BJ (cell line): Measurements from ENCODE around the gene GPR160. TPM values are rescaled to one million over a fixed set of nuclear protein-coding genes. Genes with fewer than 3 reads are reported as not detected.

ENCODE experiments used
- CTCF ChIA-PET: fragments of 350-600 bp; formaldehyde crosslinking; extraction: SDS; loops from one replicate; lab custom pipeline; 2021; ENCODE audit warnings: antibody characterized with exemption, inconsistent platforms; lab: Yijun Ruan, JAX
- POLR2A ChIA-PET: fragments of 300-600 bp; sonication (Branson Sonifier 250); formaldehyde crosslinking; extraction: SDS; loops from one replicate; lab custom pipeline; 2021; ENCODE audit warnings: antibody characterized with exemption; lab: Charles Lee
- DNase-seq: peaks from one replicate; pipeline ENCODE4 v3.0.0-alpha.2; 2011; ENCODE audit warnings: low read depth
- H3K27me3 ChIP-seq: 2 replicates; pipeline ENCODE4 v1.6.0; 2011; ENCODE audit warnings: low read length; ENCODE audit not compliant: control insufficient read depth, insufficient read depth
- H3K36me3 ChIP-seq: 2 replicates; pipeline ENCODE4 v1.5.1; 2011; ENCODE audit warnings: low read length; ENCODE audit not compliant: control insufficient read depth, insufficient read depth
- H3K4me3 ChIP-seq: 2 replicates; pipeline ENCODE4 v1.5.1; 2011; ENCODE audit warnings: low read depth, mild to moderate bottlenecking, control low read depth, low read length
- CTCF ChIP-seq: IDR thresholded peaks from 2 replicates; pipeline ENCODE4 v1.5.1; 2011; ENCODE audit warnings: low read depth, mild to moderate bottlenecking, control low read depth, inconsistent platforms, low read length, moderate library complexity; ENCODE audit not compliant: insufficient read depth
- polyA plus RNA-seq: library from polyadenylated mRNA; depleted of rRNA; stranded (reverse); fragments of >200 nt; gene quantifications from 2 replicates; pipeline ENCODE4 v1.2.3, GENCODE V29; 2011

GPR160 gene
- polyA plus RNA-seq, 1 experiment = 0.09 TPM

DNA sequence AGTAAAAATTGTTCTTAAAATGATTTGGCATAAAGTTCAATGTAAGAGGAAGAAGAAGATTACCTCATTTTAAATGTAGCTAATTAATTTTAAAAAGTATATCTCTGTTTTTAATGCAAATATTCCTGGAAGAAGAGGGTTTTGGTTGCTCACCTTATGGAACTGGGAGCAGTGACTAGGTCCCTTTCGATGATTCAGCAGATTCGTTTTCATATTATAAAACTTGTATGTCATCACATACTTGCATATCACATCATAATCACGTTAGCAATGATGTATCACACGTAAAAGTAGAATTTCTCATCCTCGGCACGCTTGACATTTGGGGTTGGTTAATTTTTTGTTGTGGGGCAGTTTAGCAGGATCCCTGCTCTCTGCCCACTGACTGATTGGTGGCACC, 47.6 kb downstream of the GPR160 start:
- H3K36me3 ChIP-seq = peaks cover 4% of the 10 kb centered on the region
- POLR2A ChIA-PET = interaction anchor here (0.8 kb wide), 1 partner anchor 13 kb away, joined by 4 read pairs; no protein-coding TSS in a partner anchor
- CTCF ChIA-PET = no interaction called here
- no peak for TF ChIP-seq CTCF
- H3K4me3 ChIP-seq = no peak overlapping the region
- DNase-seq = no peak
- H3K27me3 ChIP-seq = no peaks in the 10 kb centered on the region

DNA sequence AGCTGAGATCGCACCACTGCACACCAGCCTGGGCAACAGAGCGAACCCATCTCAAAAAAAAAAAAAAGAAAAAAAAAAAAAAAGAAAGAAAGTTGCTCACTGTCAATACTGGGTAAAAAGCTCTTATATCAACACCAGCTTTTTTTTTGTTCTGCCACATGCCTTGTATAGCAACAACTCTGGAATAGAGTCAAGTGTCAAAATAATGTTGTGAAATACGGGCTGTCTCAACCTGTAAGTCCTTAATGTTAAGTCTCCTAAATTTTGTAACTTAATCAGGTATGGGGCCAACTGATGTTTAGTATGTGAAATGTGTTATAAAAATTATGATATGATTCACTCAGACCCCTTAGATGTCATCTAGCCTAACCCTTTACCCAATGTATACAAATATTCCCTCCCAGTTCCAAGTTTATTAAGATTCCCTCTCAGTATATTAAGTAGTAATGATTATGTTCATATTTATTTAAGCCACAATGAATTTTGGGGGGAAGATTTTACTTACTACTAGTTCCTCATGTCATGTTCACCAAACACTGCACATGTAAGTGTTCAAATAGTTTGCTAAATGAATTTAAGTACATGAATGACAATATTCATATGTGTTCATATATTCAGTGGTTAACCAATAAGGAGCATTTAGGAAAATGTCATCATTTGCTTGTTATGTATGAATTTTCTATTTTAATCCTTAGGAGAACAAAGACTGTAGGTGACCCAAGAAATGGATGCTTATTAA, 52.2 kb downstream of the GPR160 start:
- no peak for TF ChIP-seq CTCF
- no peak overlapping the region for H3K4me3 ChIP-seq
- POLR2A ChIA-PET = no interaction called here
- no peak for DNase-seq
- H3K36me3 ChIP-seq = peaks cover 5% of the 10 kb centered on the region; the same call in 1 of the 2 replicates
- CTCF ChIA-PET = interaction anchor here (0.5 kb wide), 1 partner anchor 796 kb away, joined by 4 read pairs; no protein-coding TSS in a partner anchor
- H3K27me3 ChIP-seq = no peaks in the 10 kb centered on the region

- peaks cover 5% of the 10 kb centered on the region; the same call in 1 of the 2 replicates for H3K36me3 ChIP-seq
- DNase-seq = no peak
Observed at GRCh38 chr3:170090601-170090981, 52.8 kb downstream of the GPR160 start.

DNA sequence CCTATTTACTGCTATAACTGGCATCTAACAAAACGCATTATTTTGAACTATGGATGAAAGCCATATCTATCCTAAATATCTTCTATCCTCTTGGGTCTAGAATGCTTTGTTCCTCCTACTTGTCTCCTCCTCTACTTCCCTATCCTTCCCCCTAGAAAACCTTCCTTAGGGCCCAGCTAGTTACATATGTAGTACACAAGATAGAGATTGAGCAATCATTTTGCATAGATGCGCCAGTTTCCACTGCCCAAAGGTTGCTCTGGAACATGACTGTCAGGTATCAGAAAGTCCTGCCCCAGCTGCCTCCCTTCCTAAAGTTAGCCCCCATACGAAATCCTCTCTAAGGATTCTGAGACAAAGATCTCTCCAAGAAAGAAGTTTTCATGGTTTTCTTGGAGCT, 55.1 kb downstream of the GPR160 start:
- CTCF ChIA-PET = interaction anchor here (1.4 kb wide), 1 partner anchor 15 kb away, joined by 5 read pairs; no protein-coding TSS in a partner anchor

More at GRCh38 chr3:170090601-170090981, 52.8 kb downstream of the GPR160 start:
- no peak overlapping the region for H3K4me3 ChIP-seq
- TF ChIP-seq CTCF = no peak
- H3K27me3 ChIP-seq = no peaks in the 10 kb centered on the region
- CTCF ChIA-PET = no interaction called here
- POLR2A ChIA-PET = no interaction called here

More for the DNA sequence above, 55.1 kb downstream of the GPR160 start:
- DNase-seq = no peak
- POLR2A ChIA-PET = no interaction called here
- no peaks in the 10 kb centered on the region for H3K27me3 ChIP-seq
- no peak for TF ChIP-seq CTCF
- H3K4me3 ChIP-seq = no peak overlapping the region
- peaks cover 9% of the 10 kb centered on the region for H3K36me3 ChIP-seq
